ENCODE data around the gene MOB3B. TPM values are rescaled to one million over a fixed set of nuclear protein-coding genes. Genes with fewer than 3 reads are reported as not detected.
A peak's percentile ranks its signal among the peaks of the same experiment; 100 is the strongest.

MOB3B gene
- total RNA-seq, 1 experiment from 2014 or later, result 6.9 TPM

GRCh38 chr9:27280860-27281259 is 248.8 kb downstream of the MOB3B start:
- DNase-seq, result no peak
- no peak overlapping the region for H3K4me3 ChIP-seq (ENCODE audit: insufficient read depth, low read depth, low read length)
- H3K27me3 ChIP-seq (ENCODE audit: control insufficient read depth, insufficient read depth, low read length), result no peaks in the 10 kb centered on the region
- H3K36me3 ChIP-seq (replicated peaks; ENCODE audit: control insufficient read depth, insufficient read depth, low read length), result no peaks in the 10 kb centered on the region

GRCh38 chr9:27280249-27280648 is 249.4 kb downstream of the MOB3B start:
- DNase-seq, result no peak
- no peak overlapping the region for H3K4me3 ChIP-seq (ENCODE audit: insufficient read depth, low read depth, low read length)

GRCh38 chr9:27279611-27280010 is 250.0 kb downstream of the MOB3B start:
- H3K27me3 ChIP-seq (ENCODE audit: control insufficient read depth, insufficient read depth, low read length), result no peaks in the 10 kb centered on the region
- DNase-seq, result no peak
- H3K4me3 ChIP-seq (ENCODE audit: insufficient read depth, low read depth, low read length), result no peak overlapping the region
- H3K36me3 ChIP-seq (replicated peaks; ENCODE audit: control insufficient read depth, insufficient read depth, low read length), result no peaks in the 10 kb centered on the region

More at GRCh38 chr9:27280249-27280648, 249.4 kb downstream of the MOB3B start:
- Histone ChIP-seq H3K27me3 (ENCODE audit: control insufficient read depth, insufficient read depth, low read length) (no peaks in the 10 kb centered on the region), H3K36me3 (replicated peaks; ENCODE audit: control insufficient read depth, insufficient read depth, low read length) (no peaks in the 10 kb centered on the region)

GRCh38 chr9:27278374-27278773 is 251.2 kb downstream of the MOB3B start:
- Histone ChIP-seq H3K27me3 (ENCODE audit: control insufficient read depth, insufficient read depth, low read length) (no peaks in the 10 kb centered on the region), H3K4me3 (ENCODE audit: insufficient read depth, low read depth, low read length) (no peak overlapping the region), H3K36me3 (replicated peaks; ENCODE audit: control insufficient read depth, insufficient read depth, low read length) (no peaks in the 10 kb centered on the region)
- no peak for DNase-seq

- H3K36me3 ChIP-seq (replicated peaks; ENCODE audit: control insufficient read depth, insufficient read depth, low read length), result no peaks in the 10 kb centered on the region
- peak; percentile 53 for DNase-seq
- H3K4me3 ChIP-seq (ENCODE audit: insufficient read depth, low read depth, low read length), result no peak overlapping the region
- H3K27me3 ChIP-seq (ENCODE audit: control insufficient read depth, insufficient read depth, low read length), result no peaks in the 10 kb centered on the region
Measured at GRCh38 chr9:27276193-27277030, 253.2 kb downstream of the MOB3B start.

Other genes starting within 250 kb of the MOB3B start
- 0.31 and 2.1 TPM in 2 replicates for gene EQTN, start 232.7 kb downstream of the MOB3B start, total RNA-seq (2014; rRNA removed; shearing (Covaris generic))
- gene IFNK, start 5.5 kb downstream of the MOB3B start, total RNA-seq (2014; rRNA removed; shearing (Covaris generic)), result not detected in 2 replicates
- gene C9orf72, start 43.7 kb upstream of the MOB3B start, total RNA-seq (2014; rRNA removed; shearing (Covaris generic)), result 16.5 and 27.6 TPM in 2 replicates